WTC11 (cell line): ENCODE measurements around the gene EPHB6. TPM values are rescaled to one million over a fixed set of nuclear protein-coding genes. Genes with fewer than 3 reads are reported as not detected.
A peak's percentile ranks its signal among the peaks of the same experiment; 100 is the strongest.

Experiments used
- ATAC-seq: fragments of 200-7000 bp; cut with Tn5 transposase; 2 replicates; pipeline ENCODE4 v1.10.0; 2021; ENCODE audit warnings: mild to moderate bottlenecking, moderate library complexity
- CTCF ChIA-PET: fragments of 300-600 bp; sonication (Branson Sonifier 250); formaldehyde crosslinking; loops from one replicate; lab custom pipeline; 2021; ENCODE audit warnings: antibody characterized with exemption; lab: Charles Lee
- POLR2A ChIA-PET: fragments of 350-600 bp; sonication (Branson Sonifier 250); formaldehyde crosslinking; loops from one replicate; lab custom pipeline; 2021; ENCODE audit warnings: antibody characterized with exemption; lab: Charles Lee
- DNase-seq: peaks from one replicate; pipeline ENCODE4 v3.0.0; 2021; ENCODE audit warnings: low spot score
- H3K27ac Mint-ChIP-seq: 2 replicates; pipeline ENCODE4 v1.8.0; 2021; ENCODE audit warnings: mixed read lengths
- H3K27me3 Mint-ChIP-seq: 2 replicates; pipeline ENCODE4 v1.8.0; 2021; ENCODE audit warnings: low read depth, mild to moderate bottlenecking, moderate library complexity, mixed read lengths
- H3K36me3 Mint-ChIP-seq: 2 replicates; pipeline ENCODE4 v1.8.0; 2021; ENCODE audit warnings: mixed read lengths
- H3K4me1 Mint-ChIP-seq: 2 replicates; pipeline ENCODE4 v1.8.0; 2022; ENCODE audit warnings: mixed read lengths
- H3K4me3 Mint-ChIP-seq: 2 replicates; pipeline ENCODE4 v1.8.0; 2021; ENCODE audit warnings: mild to moderate bottlenecking, moderate library complexity, mixed read lengths
- H3K9me3 Mint-ChIP-seq: 2 replicates; pipeline ENCODE4 v1.8.0; 2021; ENCODE audit warnings: mixed read lengths
- CREB1 ChIP-seq: sonication (generic); formaldehyde crosslinking; IDR thresholded peaks from 2 replicates; pipeline ENCODE4 v1.8.0; 2023; ENCODE audit warnings: mild to moderate bottlenecking, missing genetic modification reagents
- CREM ChIP-seq: sonication (generic); formaldehyde crosslinking; IDR thresholded peaks from 2 replicates; pipeline ENCODE4 v1.8.1; 2022; ENCODE audit warnings: mild to moderate bottlenecking, missing genetic modification reagents, moderate library complexity
- ERG ChIP-seq: fragments of 250-450 bp; sonication (Bioruptor Pico); IDR thresholded peaks from 2 replicates; pipeline ENCODE4 v1.8.0; 2021; ENCODE audit warnings: mild to moderate bottlenecking
- FOXJ3 ChIP-seq: sonication (generic); formaldehyde crosslinking; IDR thresholded peaks from 2 replicates; pipeline ENCODE4 v1.9.0; 2021; ENCODE audit warnings: missing genetic modification reagents, mild to moderate bottlenecking, borderline replicate concordance
- GTF2I ChIP-seq: fragments of 250-450 bp; sonication (Bioruptor Pico); conservative IDR thresholded peaks from 2 replicates; pipeline ENCODE4 v1.4.0; 2021; ENCODE audit warnings: mild to moderate bottlenecking
- IRF1 ChIP-seq: sonication (generic); formaldehyde crosslinking; IDR thresholded peaks from 2 replicates; pipeline ENCODE4 v1.8.0; 2023; ENCODE audit warnings: missing genetic modification reagents
- IRF2 ChIP-seq: sonication (generic); formaldehyde crosslinking; IDR thresholded peaks from 2 replicates; pipeline ENCODE4 v1.8.0; 2022; ENCODE audit warnings: low read depth, missing genetic modification reagents, borderline replicate concordance
- NFE2L1 ChIP-seq: sonication (generic); formaldehyde crosslinking; IDR thresholded peaks from 2 replicates; pipeline ENCODE4 v1.8.1; 2023; ENCODE audit warnings: missing genetic modification reagents
- NFYB ChIP-seq: sonication (generic); formaldehyde crosslinking; conservative IDR thresholded peaks from 2 replicates; pipeline ENCODE4 v1.8.0; 2022; ENCODE audit warnings: low read depth, missing genetic modification reagents
- SP1 ChIP-seq: sonication (generic); formaldehyde crosslinking; conservative IDR thresholded peaks from 2 replicates; pipeline ENCODE4 v1.8.1; 2022; ENCODE audit warnings: missing genetic modification reagents
- TCF7 ChIP-seq: sonication (generic); formaldehyde crosslinking; IDR thresholded peaks from 2 replicates; pipeline ENCODE4 v1.8.0; 2022; ENCODE audit warnings: mild to moderate bottlenecking, low read depth, missing genetic modification reagents, moderate library complexity
- TEAD1 ChIP-seq: sonication (generic); formaldehyde crosslinking; IDR thresholded peaks from 2 replicates; pipeline ENCODE4 v1.8.0; 2022; ENCODE audit warnings: mild to moderate bottlenecking, missing genetic modification reagents
- TP53 ChIP-seq: sonication (generic); formaldehyde crosslinking; IDR thresholded peaks from 2 replicates; pipeline ENCODE4 v1.8.1; 2023; ENCODE audit warnings: mild to moderate bottlenecking, missing genetic modification reagents
- USF1 ChIP-seq: sonication (generic); formaldehyde crosslinking; IDR thresholded peaks from 2 replicates; pipeline ENCODE4 v1.8.0; 2022; ENCODE audit warnings: mild to moderate bottlenecking, missing genetic modification reagents
- ZBTB21 ChIP-seq: sonication (generic); formaldehyde crosslinking; IDR thresholded peaks from 2 replicates; pipeline ENCODE4 v1.8.1; 2023; ENCODE audit warnings: mild to moderate bottlenecking, missing genetic modification reagents, borderline replicate concordance
- ZNF423 ChIP-seq: fragments of 250-450 bp; sonication (Bioruptor Pico); IDR thresholded peaks from 2 replicates; pipeline ENCODE4 v2.1.2; 2022; ENCODE audit warnings: mild to moderate bottlenecking, moderate library complexity
- ZSCAN18 ChIP-seq: fragments of 250-450 bp; sonication (Bioruptor Pico); IDR thresholded peaks from 2 replicates; pipeline ENCODE4 v2.1.2; 2022; ENCODE audit warnings: mild to moderate bottlenecking, moderate library complexity
- total RNA-seq: library from RNA; stranded (reverse); gene quantifications from 3 replicates; pipeline ENCODE4 v1.2.3, GENCODE V29; 2021
- TF ChIP-seq, protein P1 (sequence below): sonication (generic); formaldehyde crosslinking; conservative IDR thresholded peaks from 2 replicates; pipeline ENCODE4 v1.8.1; 2022; ENCODE audit warnings: mild to moderate bottlenecking, missing genetic modification reagents
- TF ChIP-seq, protein P2 (sequence below): sonication (generic); formaldehyde crosslinking; IDR thresholded peaks from 2 replicates; pipeline ENCODE4 v1.8.0; 2022; ENCODE audit warnings: mild to moderate bottlenecking, missing genetic modification reagents
- TF ChIP-seq, protein P3 (sequence below): sonication (generic); formaldehyde crosslinking; IDR thresholded peaks from 2 replicates; pipeline ENCODE4 v1.8.1; 2022; ENCODE audit warnings: low read depth, missing genetic modification reagents, borderline replicate concordance

The EPHB6 gene
- total RNA-seq, 1 experiment from 2014 or later = 15.1 TPM

DNA sequence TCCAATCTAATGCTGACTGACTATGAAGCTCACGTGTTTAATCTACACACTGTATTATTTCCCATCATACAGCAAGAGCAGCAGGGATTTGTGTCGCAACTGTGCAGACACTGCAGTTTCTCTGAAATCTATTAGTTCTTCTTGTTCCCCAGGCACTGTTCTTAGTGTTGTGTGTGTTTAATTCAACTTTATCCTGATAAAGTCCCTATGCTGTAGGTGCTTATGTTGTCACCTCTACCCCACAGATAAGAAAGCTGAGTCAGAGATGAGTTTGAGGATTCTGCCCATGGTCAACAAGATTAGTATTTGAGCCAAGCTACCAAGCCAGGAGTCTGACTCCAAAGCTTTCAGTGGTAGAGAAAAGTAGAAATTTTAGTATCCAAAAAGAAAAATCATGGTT lies 22.5 kb upstream of the EPHB6 start:
- Mint-ChIP-seq H3K4me3 (no peak overlapping the region), H3K4me1 (peaks cover 14% of the 10 kb centered on the region), H3K9me3 (no peaks in the 10 kb centered on the region), H3K36me3 (no peaks in the 10 kb centered on the region)
- CTCF ChIA-PET = interaction anchor here (1.0 to 1.1 kb wide), 2 partner anchors 19 to 21 kb away, joined by 3 read pairs; no protein-coding TSS in a partner anchor
- ATAC-seq = no peak
- DNase-seq = no peak
- TF ChIP-seq IRF1 = no peak
- TF ChIP-seq, protein P1, sequence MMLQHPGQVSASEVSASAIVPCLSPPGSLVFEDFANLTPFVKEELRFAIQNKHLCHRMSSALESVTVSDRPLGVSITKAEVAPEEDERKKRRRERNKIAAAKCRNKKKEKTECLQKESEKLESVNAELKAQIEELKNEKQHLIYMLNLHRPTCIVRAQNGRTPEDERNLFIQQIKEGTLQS (CRISPR knock-in tag) = no peak
- no peak for TF ChIP-seq CREB1 (CRISPR knock-in tag)
- TF ChIP-seq, protein P2, sequence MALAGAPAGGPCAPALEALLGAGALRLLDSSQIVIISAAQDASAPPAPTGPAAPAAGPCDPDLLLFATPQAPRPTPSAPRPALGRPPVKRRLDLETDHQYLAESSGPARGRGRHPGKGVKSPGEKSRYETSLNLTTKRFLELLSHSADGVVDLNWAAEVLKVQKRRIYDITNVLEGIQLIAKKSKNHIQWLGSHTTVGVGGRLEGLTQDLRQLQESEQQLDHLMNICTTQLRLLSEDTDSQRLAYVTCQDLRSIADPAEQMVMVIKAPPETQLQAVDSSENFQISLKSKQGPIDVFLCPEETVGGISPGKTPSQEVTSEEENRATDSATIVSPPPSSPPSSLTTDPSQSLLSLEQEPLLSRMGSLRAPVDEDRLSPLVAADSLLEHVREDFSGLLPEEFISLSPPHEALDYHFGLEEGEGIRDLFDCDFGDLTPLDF (CRISPR knock-in tag) = no peak
- TF ChIP-seq FOXJ3 (CRISPR knock-in tag) = no peak
- no peak for TF ChIP-seq USF1 (CRISPR knock-in tag)
- TF ChIP-seq NFE2L1 (CRISPR knock-in tag) = no peak
- TF ChIP-seq, all 79 proteins: peak for 0
- H3K27ac Mint-ChIP-seq = no peak overlapping the region
- no peaks in the 10 kb centered on the region; the same call in 1 of the 2 replicates for H3K27me3 Mint-ChIP-seq
- POLR2A ChIA-PET = no interaction called here

- Mint-ChIP-seq H3K36me3 (no peaks in the 10 kb centered on the region), H3K9me3 (no peaks in the 10 kb centered on the region), H3K4me3 (no peak overlapping the region), H3K4me1 (peaks cover 10% of the 10 kb centered on the region), H3K27me3 (no peaks in the 10 kb centered on the region; the same call in 1 of the 2 replicates), H3K27ac (no peak overlapping the region)
- DNase-seq = no peak
- ATAC-seq = peak; percentile 24; the same call in 1 of the 2 replicates
- TF ChIP-seq IRF2 (CRISPR knock-in tag) (no peak), SP1 (no peak), NFYB (CRISPR knock-in tag) (no peak), TEAD1 (CRISPR knock-in tag) (no peak), ZNF423 (no peak), CREM (no peak), GTF2I (CRISPR knock-in tag) (no peak), ERG (CRISPR knock-in tag) (no peak), ZBTB21 (CRISPR knock-in tag) (no peak), TCF7 (CRISPR knock-in tag) (no peak), TP53 (no peak), ZSCAN18 (CRISPR knock-in tag) (no peak), FOXJ3 (CRISPR knock-in tag) (no peak)
- TF ChIP-seq, protein P3, sequence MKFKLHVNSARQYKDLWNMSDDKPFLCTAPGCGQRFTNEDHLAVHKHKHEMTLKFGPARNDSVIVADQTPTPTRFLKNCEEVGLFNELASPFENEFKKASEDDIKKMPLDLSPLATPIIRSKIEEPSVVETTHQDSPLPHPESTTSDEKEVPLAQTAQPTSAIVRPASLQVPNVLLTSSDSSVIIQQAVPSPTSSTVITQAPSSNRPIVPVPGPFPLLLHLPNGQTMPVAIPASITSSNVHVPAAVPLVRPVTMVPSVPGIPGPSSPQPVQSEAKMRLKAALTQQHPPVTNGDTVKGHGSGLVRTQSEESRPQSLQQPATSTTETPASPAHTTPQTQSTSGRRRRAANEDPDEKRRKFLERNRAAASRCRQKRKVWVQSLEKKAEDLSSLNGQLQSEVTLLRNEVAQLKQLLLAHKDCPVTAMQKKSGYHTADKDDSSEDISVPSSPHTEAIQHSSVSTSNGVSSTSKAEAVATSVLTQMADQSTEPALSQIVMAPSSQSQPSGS (CRISPR knock-in tag) = no peak
- POLR2A ChIA-PET = no interaction called here
- CTCF ChIA-PET = interaction anchor here (1.2 kb wide), 1 partner anchor 22 kb away, joined by 4 read pairs; no protein-coding TSS in a partner anchor
These were observed 21.5 kb upstream of the EPHB6 start for GRCh38 chr7:142833174-142834048.
